ENCODE data around the gene CCDC38. TPM values are rescaled to one million over a fixed set of nuclear protein-coding genes. Genes with fewer than 3 reads are reported as not detected.
A peak's percentile ranks its signal among the peaks of the same experiment; 100 is the strongest.

Gene CCDC38
- total RNA-seq, 2 experiments from 2014 or later: 0.24 TPM; not detected in 1

DNA sequence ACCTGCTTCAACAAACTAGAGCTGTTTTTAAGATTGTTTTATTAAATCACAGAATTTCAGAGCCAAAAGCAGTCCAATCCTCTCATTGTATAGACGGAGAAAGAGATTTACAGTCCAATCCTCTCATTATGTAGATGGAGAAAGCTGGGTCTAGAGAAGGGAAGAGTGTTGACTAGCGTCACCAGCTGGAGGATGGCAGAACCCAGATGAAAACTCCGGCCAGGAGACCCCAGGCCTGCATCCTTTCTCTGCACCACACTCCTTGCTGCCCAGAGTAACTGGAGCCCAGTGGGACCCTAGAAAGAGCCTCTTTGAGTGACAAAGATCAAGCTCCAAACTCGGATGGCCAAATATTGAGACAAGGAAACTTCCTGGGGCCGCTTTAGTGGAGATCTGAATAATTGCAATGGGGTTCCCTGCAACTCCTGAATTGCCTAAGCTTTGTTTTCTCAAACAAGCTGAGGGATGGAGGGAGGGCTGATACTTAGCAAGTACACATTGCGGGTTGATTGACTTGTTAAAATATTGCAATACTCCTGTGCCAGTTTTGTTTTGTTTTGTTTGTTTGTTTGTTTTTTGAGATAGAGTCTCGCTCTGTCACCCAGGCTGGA, 13.2 kb upstream of the CCDC38 start:
- no peak overlapping the region for H3K27ac Mint-ChIP-seq
- no peaks in the 10 kb centered on the region for H3K27me3 Mint-ChIP-seq
- no peak for DNase-seq
- no peaks in the 10 kb centered on the region for H3K36me3 Mint-ChIP-seq
- no peaks in the 10 kb centered on the region for H3K9me3 Mint-ChIP-seq
- POLR2A ChIA-PET: interaction anchor here (0.6 kb wide), 1 partner anchor 12 kb away, joined by 4 read pairs; no protein-coding TSS in a partner anchor
- no peaks in the 10 kb centered on the region for H3K4me1 Mint-ChIP-seq (ENCODE audit: low read depth)
- intact Hi-C loops (cut with micrococcal nuclease): no loop called here
- H3K4me3 Mint-ChIP-seq: no peak overlapping the region
- CTCF ChIA-PET: interaction anchor here (0.6 to 1.6 kb wide), 4 partner anchors 13 to 1692 kb away, joined by 3 to 6 read pairs (median 4); partner anchors contain the start of gene CCDC38

DNA sequence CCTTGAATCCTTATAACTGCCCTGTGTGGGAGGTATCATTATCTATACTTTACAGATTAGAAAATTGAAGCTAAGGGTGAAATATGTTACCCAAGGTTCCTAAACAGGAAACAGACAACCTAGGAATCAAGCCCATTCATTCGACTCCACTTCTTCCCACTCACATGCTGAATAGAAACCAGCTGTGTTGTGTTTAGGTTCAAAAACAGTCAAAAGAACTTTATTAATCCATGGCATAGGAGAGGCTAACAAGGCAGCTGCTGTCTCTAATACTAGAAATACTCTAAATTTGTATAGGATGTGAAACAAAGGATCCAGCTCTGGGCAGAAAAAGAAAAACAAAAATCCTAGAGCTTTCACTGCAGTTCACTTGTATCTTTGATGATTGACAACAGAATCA, 10.6 kb upstream of the CCDC38 start:
- no peak overlapping the region for H3K27ac Mint-ChIP-seq
- intact Hi-C loops (cut with micrococcal nuclease): no loop called here
- no peaks in the 10 kb centered on the region for H3K27me3 Mint-ChIP-seq
- H3K9me3 Mint-ChIP-seq: no peaks in the 10 kb centered on the region
- ChIA-PET POLR2A (interaction anchor here (0.5 to 2.2 kb wide), 2 partner anchors 10 to 375 kb away, joined by 3 to 6 read pairs; partner anchors contain the start of genes AMDHD1 and CCDC38), CTCF (interaction anchor here (1.2 to 1.5 kb wide), 2 partner anchors 9 to 46 kb away, joined by 5 to 6 read pairs; no protein-coding TSS in a partner anchor)
- no peak overlapping the region for H3K4me3 Mint-ChIP-seq
- no peaks in the 10 kb centered on the region for H3K4me1 Mint-ChIP-seq (ENCODE audit: low read depth)
- H3K36me3 Mint-ChIP-seq: no peaks in the 10 kb centered on the region
- DNase-seq: no peak

DNA sequence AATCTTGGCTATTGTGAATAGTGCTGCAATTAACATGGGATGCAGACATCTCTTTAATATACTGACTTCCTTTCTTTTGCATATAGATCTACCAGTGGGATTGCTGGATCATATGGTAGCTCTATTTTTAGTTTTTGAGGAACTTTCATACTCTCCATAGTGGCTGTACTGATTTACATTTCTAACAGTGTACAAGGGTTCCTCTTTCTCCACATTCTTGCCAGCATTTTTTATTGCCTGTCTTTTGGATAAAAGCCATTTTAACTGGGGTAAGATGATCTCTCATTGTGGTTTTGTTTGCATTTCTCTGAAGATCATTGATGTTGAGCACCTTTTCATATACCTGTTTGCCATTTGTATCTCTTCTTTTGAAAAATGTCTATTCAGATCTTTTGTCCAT, 9.1 kb upstream of the CCDC38 start:
- no peak for DNase-seq
- H3K4me1 Mint-ChIP-seq (ENCODE audit: low read depth): no peaks in the 10 kb centered on the region
- H3K27ac Mint-ChIP-seq: no peak overlapping the region
- intact Hi-C loops (cut with micrococcal nuclease): no loop called here
- H3K4me3 Mint-ChIP-seq: no peak overlapping the region
- no peaks in the 10 kb centered on the region for H3K27me3 Mint-ChIP-seq
- POLR2A ChIA-PET: interaction anchor here (2.2 kb wide), 1 partner anchor 9 kb away, joined by 6 read pairs; the partner anchor contains the start of genes AMDHD1 and CCDC38
- no peaks in the 10 kb centered on the region for H3K36me3 Mint-ChIP-seq
- CTCF ChIA-PET: interaction anchor here (1.3 kb wide), 1 partner anchor 9 kb away, joined by 3 read pairs; the partner anchor contains the start of genes AMDHD1 and CCDC38
- no peaks in the 10 kb centered on the region for H3K9me3 Mint-ChIP-seq

DNA sequence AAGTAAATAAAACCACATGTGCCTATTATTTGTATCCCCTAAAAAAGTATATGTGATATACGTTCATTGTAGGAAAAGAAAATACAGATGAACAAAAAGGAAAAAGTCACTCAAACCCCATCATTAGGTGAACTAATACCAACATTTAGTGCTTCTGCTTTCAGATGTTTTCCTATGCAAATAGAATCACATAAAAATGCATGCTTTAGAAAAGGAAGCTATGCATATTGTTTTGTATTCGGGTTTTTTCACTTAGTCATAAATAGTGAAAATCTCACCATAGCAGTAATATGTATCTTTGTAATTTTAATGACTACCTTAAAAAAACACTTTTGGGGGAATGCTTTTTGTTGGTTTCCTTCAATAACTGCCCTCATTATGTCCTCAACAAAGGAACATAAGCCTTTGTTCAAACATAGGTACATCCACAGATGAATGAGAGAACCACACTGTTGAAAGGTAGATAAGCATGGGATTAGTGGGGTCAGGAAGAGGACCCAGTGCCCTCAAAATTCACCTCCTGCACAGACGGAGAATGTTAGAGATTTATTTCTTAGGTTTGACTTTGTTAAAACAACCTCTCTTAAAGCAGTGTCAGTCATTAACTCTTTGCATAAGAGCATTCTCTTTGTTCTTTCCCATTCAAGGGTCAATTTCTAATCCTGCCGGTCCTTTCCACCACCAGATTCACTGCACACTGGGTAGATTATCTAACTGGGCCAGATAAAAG, 7.2 kb upstream of the CCDC38 start:
- POLR2A ChIA-PET: no interaction called here
- no peak for DNase-seq
- H3K27me3 Mint-ChIP-seq: no peaks in the 10 kb centered on the region
- intact Hi-C loops (cut with micrococcal nuclease): loop anchor here (10.0 kb wide), 1 partner anchor 265 kb away; no protein-coding TSS in a partner anchor
- no peaks in the 10 kb centered on the region for H3K4me1 Mint-ChIP-seq (ENCODE audit: low read depth)
- no peak overlapping the region for H3K4me3 Mint-ChIP-seq
- no peaks in the 10 kb centered on the region for H3K9me3 Mint-ChIP-seq
- CTCF ChIA-PET: no interaction called here
- no peak overlapping the region for H3K27ac Mint-ChIP-seq
- no peaks in the 10 kb centered on the region for H3K36me3 Mint-ChIP-seq

DNA sequence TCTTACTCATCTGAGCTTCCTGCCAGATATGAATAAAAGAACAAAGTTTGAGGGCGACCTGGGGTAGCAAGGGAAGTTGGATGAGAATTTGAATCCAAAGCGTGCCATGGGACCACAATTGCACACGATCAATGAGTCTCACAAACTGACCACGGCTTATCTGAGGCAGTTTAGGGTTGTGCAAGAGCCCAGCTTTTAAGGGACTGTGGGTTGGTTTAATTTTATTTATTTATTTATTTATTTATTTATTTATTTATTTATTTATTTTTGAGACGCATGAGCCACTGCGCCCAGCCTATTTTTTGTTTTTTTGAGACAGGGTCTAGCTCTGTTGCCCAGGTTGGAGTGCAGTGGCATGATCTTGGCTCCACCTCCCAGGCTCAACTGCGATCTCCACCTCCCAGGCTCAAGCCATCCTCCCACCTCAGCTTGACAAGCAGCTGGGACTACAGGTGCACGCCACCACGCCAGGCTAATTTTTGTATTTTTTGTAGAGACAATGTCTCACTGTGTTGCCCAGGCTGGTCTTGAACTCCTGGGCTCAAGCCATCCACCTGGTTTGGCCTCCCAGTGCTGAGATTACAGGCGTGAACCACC, 1.8 kb upstream of the CCDC38 start:
- DNase-seq: no peak
- intact Hi-C loops (cut with micrococcal nuclease): loop anchor here (5.0 to 10.0 kb wide), 2 partner anchors 271 to 472 kb away; partner anchors contain the start of gene METAP2
- Mint-ChIP-seq H3K9me3 (no peaks in the 10 kb centered on the region), H3K36me3 (no peaks in the 10 kb centered on the region), H3K4me1 (ENCODE audit: low read depth) (peaks cover 10% of the 10 kb centered on the region), H3K4me3 (peak overlapping the region; percentile 83), H3K27ac (no peak overlapping the region), H3K27me3 (no peaks in the 10 kb centered on the region)
- POLR2A ChIA-PET: interaction anchor here (0.6 to 1.6 kb wide), 3 partner anchors 11 to 470 kb away, joined by 3 to 4 read pairs (median 4); partner anchors contain the start of gene METAP2
- CTCF ChIA-PET: interaction anchor here (0.7 to 5.4 kb wide), 4 partner anchors 9 to 117 kb away, joined by 3 to 48 read pairs (median 6); no protein-coding TSS in a partner anchor

DNA sequence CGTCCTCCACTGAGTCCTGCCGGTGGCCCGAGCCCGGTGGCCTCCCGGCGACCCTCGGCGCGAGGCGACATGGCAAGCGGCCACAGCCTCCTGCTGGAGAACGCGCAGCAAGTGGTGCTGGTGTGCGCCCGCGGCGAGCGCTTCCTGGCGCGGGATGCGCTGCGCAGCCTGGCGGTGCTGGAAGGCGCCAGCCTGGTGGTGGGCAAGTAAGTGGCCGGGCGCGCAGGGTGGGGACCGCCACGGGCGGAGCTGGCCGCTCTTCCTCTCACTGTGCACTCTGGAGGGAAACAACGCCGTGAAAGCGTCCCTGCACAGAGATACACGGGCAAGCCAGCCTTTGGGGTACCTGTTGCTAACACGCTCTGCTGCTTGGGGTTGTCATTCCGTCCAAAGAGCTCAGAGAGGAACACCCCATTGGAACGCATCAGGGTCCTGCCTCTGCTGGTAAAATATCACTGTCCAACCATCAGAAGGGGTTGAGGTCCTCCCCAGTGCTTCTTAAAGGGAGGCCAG, 972 bp upstream of the CCDC38 start, which contains the start of gene AMDHD1:
Gene AMDHD1 (plus strand): TSS at position 2 of the 513 bp plus-strand sequence. CDS start 68 bp downstream, at position 70.
- peak within 1 kb of the TSS; percentile 83 for H3K4me3 Mint-ChIP-seq
- H3K4me1 Mint-ChIP-seq (ENCODE audit: low read depth): peaks cover 10% of the 10 kb centered on the region
- intact Hi-C loops (cut with micrococcal nuclease): loop anchor here (1.0 to 10.0 kb wide), 7 partner anchors 25 to 963 kb away; partner anchors contain the start of genes LTA4H, METAP2, NEDD1 and SNRPF
- H3K27ac Mint-ChIP-seq: peak within 1 kb of the TSS; percentile 86
- ChIA-PET POLR2A (interaction anchor here (0.6 to 1.8 kb wide), 8 partner anchors 9 to 726 kb away, joined by 3 to 7 read pairs (median 4); partner anchors contain the start of genes FGD6, METAP2 and VEZT), CTCF (interaction anchor here (0.7 to 5.4 kb wide), 7 partner anchors 8 to 118 kb away, joined by 3 to 48 read pairs (median 5); no protein-coding TSS in a partner anchor)
- no peaks in the 10 kb centered on the region for H3K36me3 Mint-ChIP-seq
- no peaks in the 10 kb centered on the region for H3K9me3 Mint-ChIP-seq
- peak; percentile 75 for DNase-seq
- H3K27me3 Mint-ChIP-seq: no peaks in the 10 kb centered on the region

DNA sequence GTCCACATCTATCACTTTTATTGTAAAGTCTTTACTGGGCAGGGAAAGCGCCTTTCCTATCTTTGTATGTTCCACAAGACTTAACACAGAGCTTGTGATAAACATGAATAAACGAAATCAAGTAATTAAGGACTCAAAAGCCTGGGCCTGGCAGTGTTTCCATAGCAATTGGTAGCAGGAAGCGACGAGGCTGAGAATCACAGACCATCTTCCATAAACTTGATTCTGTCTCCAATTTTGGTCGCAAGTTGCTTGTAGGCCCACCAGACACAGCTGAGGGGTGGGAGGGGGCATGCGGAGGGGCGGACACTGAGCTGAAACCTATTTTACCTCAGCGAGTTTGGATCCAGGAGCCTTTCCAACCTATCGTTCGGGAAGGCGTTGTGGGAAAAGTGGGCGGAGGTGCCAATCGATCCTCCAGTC, 302 bp downstream of the CCDC38 start:
- Mint-ChIP-seq H3K9me3 (no peaks in the 10 kb centered on the region), H3K36me3 (no peaks in the 10 kb centered on the region), H3K27ac (peak overlapping the region; percentile 86), H3K4me3 (peak overlapping the region; percentile 83), H3K27me3 (no peaks in the 10 kb centered on the region), H3K4me1 (ENCODE audit: low read depth) (peaks cover 10% of the 10 kb centered on the region)
- intact Hi-C loops (cut with micrococcal nuclease): loop anchor here (2.0 to 10.0 kb wide), 4 partner anchors 23 to 965 kb away; partner anchors contain the start of genes METAP2 and NEDD1
- no peak for DNase-seq
- ChIA-PET CTCF (interaction anchor here (0.7 to 5.4 kb wide), 8 partner anchors 9 to 575 kb away, joined by 3 to 48 read pairs (median 3); no protein-coding TSS in a partner anchor), POLR2A (interaction anchor here (0.8 to 1.8 kb wide), 5 partner anchors 10 to 869 kb away, joined by 3 to 7 read pairs (median 5); partner anchors contain the start of gene LTA4H)

DNA sequence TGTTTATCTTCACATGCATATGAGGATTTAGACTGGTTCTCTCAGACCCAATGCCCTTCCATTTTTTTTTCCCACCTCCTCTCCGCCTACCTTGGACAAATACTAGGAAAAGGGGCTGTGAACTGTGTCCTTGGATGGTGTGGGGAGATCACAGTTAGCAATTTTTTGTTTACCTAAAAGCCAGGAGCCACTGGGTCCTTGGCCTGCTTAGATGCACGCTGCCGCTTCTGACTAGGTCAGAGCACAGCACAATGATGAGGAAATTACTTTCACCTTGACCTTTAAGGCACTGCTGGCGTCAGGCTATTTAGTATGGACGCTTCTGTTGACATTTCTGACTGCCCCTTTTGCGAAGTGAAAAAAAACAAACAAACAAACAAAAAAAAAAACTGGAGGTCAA, 1.9 kb downstream of the CCDC38 start:
- POLR2A ChIA-PET: no interaction called here
- intact Hi-C loops (cut with micrococcal nuclease): loop anchor here (5.0 to 10.0 kb wide), 2 partner anchors 274 to 468 kb away; partner anchors contain the start of gene METAP2
- CTCF ChIA-PET: interaction anchor here (0.6 to 5.4 kb wide), 2 partner anchors 21 to 22 kb away, joined by 3 to 48 read pairs; no protein-coding TSS in a partner anchor
- Mint-ChIP-seq H3K9me3 (no peaks in the 10 kb centered on the region), H3K27ac (no peak overlapping the region), H3K4me1 (ENCODE audit: low read depth) (peaks cover 10% of the 10 kb centered on the region), H3K4me3 (no peak overlapping the region), H3K36me3 (no peaks in the 10 kb centered on the region), H3K27me3 (no peaks in the 10 kb centered on the region)
- DNase-seq: no peak

DNA sequence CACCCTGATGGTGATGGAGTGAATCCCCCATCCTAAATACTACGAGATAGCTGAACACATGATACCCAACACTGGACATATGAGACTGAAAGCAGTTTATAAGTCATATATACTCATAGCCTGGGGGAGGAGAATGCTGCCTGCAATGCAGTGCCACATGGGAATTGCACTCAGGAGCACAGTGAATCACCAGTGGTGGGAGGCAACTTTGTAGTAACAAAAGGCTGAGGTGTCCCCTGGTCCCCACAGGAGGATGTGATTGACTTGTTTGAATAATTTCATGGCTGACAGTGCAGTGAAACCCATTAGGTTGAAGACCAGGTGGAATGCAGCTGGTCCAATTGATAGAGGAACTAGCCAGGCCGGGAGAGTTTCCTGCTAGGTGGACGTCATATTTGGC, 20.2 kb downstream of the CCDC38 start:
- Mint-ChIP-seq H3K4me3 (no peak overlapping the region), H3K36me3 (no peaks in the 10 kb centered on the region), H3K27ac (no peak overlapping the region), H3K27me3 (peaks cover 2% of the 10 kb centered on the region), H3K9me3 (peaks cover 5% of the 10 kb centered on the region), H3K4me1 (ENCODE audit: low read depth) (no peaks in the 10 kb centered on the region)
- POLR2A ChIA-PET: no interaction called here
- intact Hi-C loops (cut with micrococcal nuclease): no loop called here
- DNase-seq: no peak
- CTCF ChIA-PET: no interaction called here

DNA sequence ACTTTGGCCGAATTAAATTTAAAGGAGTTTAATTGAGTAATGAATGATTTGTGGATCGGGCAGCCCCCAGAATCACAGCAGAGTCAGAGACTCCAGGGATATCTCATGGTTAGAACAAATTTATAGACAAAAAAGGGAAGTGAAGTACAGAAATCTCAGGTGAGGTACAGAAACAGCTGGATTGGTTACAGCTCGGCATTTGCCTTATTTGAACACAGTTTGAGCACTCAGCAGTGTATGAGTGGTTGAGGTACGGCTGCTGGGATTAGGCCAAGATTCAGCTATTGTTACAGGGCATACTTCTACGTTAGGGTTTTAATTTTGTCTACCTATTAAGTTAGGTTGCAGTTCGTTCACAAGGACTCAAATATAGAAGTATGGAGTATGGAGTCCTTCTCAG, 23.3 kb downstream of the CCDC38 start:
- POLR2A ChIA-PET: interaction anchor here (1.1 kb wide), 1 partner anchor 79 kb away, joined by 3 read pairs; no protein-coding TSS in a partner anchor
- Mint-ChIP-seq H3K27me3 (peaks cover 2% of the 10 kb centered on the region), H3K27ac (no peak overlapping the region), H3K4me3 (no peak overlapping the region), H3K4me1 (ENCODE audit: low read depth) (no peaks in the 10 kb centered on the region), H3K36me3 (no peaks in the 10 kb centered on the region), H3K9me3 (peaks cover 5% of the 10 kb centered on the region)
- CTCF ChIA-PET: interaction anchor here (0.5 to 4.1 kb wide), 22 partner anchors 11 to 911 kb away, joined by 3 to 84 read pairs (median 4); partner anchors contain the start of genes AMDHD1, CCDC38, HAL and LTA4H
- intact Hi-C loops (cut with micrococcal nuclease): loop anchor here (2.0 kb wide), 2 partner anchors 24 to 598 kb away; partner anchors contain the start of genes AMDHD1 and CCDC38
- no peak for DNase-seq
